Measurements from ENCODE around the gene COPG2.
"Not testable (repeated sequence)": the region's sequence is repeated elsewhere in the genome, so short reads cannot be mapped to it uniquely, and the experiment has no call there.

The COPG2 gene

DNA sequence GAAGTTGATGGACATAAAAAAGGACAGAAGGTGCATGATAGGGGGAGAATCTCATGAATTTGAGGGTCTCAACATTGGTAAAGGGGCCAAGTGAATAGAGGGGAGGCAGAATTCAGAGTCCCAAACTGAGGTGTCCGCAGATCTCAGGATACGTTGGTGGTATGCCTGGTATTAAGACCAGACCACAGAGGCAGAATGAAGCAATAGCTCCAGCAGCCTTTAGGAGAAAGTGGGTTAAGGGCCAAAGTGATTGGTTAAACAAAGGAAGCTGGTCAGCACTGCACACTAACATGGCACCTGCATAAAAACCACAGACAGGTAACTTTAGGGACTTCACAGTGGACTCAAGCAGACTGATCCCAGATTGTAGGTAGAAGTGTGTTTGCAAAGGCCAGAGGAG is 139.1 kb downstream of the COPG2 start:
- Histone ChIP-seq H3K36me3 (ENCODE audit: insufficient read depth) (no peaks in the 10 kb centered on the region), H3K4me1 (ENCODE audit: low read depth, poor library complexity, severe bottlenecking) (no peaks in the 10 kb centered on the region), H3K9ac (no peak overlapping the region), H3K4me3 (IDR thresholded peaks at IDR 0.05; ENCODE audit: insufficient read depth, low read depth, low read length) (no peak overlapping the region), H3K79me2 (ENCODE audit: insufficient read depth, low read depth) (no peaks in the 10 kb centered on the region), H4K20me1 (ENCODE audit: insufficient read depth) (no peaks in the 10 kb centered on the region), H3K4me2 (no peak overlapping the region), H2AFZ (ENCODE audit: low read depth) (no peak overlapping the region), H3K27me3 (ENCODE audit: insufficient read depth, low read depth) (no peaks in the 10 kb centered on the region), H3K27ac (no peak overlapping the region)
- TF ChIP-seq, protein P1, sequence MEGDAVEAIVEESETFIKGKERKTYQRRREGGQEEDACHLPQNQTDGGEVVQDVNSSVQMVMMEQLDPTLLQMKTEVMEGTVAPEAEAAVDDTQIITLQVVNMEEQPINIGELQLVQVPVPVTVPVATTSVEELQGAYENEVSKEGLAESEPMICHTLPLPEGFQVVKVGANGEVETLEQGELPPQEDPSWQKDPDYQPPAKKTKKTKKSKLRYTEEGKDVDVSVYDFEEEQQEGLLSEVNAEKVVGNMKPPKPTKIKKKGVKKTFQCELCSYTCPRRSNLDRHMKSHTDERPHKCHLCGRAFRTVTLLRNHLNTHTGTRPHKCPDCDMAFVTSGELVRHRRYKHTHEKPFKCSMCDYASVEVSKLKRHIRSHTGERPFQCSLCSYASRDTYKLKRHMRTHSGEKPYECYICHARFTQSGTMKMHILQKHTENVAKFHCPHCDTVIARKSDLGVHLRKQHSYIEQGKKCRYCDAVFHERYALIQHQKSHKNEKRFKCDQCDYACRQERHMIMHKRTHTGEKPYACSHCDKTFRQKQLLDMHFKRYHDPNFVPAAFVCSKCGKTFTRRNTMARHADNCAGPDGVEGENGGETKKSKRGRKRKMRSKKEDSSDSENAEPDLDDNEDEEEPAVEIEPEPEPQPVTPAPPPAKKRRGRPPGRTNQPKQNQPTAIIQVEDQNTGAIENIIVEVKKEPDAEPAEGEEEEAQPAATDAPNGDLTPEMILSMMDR (conservative IDR thresholded peaks at IDR 0.05; ENCODE audit: low read depth, low read length): no peak

DNA sequence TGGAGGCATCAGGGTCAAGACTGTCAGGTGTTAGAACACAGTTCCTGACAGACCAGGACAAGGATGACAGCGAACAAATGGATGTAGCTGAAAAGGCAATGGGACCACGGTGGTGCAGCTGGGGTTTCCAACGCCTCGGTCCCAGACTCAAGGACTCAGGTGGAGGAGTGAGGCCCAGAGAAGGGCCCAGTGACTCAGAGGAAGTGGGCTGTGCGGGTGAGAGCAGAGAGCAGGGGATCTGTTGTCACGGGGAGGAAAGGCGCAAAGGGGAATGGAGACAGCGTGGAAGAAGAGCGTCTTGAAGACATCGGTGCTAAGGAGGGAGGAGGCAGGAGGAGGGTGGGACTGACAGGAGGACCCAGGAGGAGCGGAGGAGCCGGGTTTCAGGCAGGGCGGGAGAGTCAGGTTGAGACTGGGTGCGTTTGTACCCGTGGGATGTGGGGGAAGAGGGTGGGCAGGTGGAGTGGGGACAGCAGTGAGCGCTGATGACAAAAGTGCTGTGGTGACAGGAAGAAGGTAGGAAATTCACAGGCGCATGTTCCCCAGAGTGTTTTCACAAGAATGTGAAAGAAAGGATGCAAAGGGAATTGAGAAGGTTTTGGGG is 140.7 kb downstream of the COPG2 start:
- H3K27ac ChIP-seq; H3K79me2 ChIP-seq (ENCODE audit: insufficient read depth, low read depth); H3K4me1 ChIP-seq (ENCODE audit: low read depth, poor library complexity, severe bottlenecking); H4K20me1 ChIP-seq (ENCODE audit: insufficient read depth); H3K9ac ChIP-seq; H3K36me3 ChIP-seq (ENCODE audit: insufficient read depth); H3K27me3 ChIP-seq (ENCODE audit: insufficient read depth, low read depth); H3K4me3 ChIP-seq (IDR thresholded peaks at IDR 0.05; ENCODE audit: insufficient read depth, low read depth, low read length); H2AFZ ChIP-seq (ENCODE audit: low read depth); H3K4me2 ChIP-seq: not testable (repeated sequence)

- H3K4me1 ChIP-seq (ENCODE audit: low read depth, poor library complexity, severe bottlenecking): no peaks in the 10 kb centered on the region
Measured at GRCh38 chr7:130524628-130525027, 143.9 kb downstream of the COPG2 start.

GRCh38 chr7:130523519-130524125 is 144.9 kb downstream of the COPG2 start:
- H3K27me3 ChIP-seq (ENCODE audit: insufficient read depth, low read depth); H3K4me3 ChIP-seq (IDR thresholded peaks at IDR 0.05; ENCODE audit: insufficient read depth, low read depth, low read length); H2AFZ ChIP-seq (ENCODE audit: low read depth); H3K9ac ChIP-seq; H3K4me1 ChIP-seq (ENCODE audit: low read depth, poor library complexity, severe bottlenecking); H4K20me1 ChIP-seq (ENCODE audit: insufficient read depth); H3K36me3 ChIP-seq (ENCODE audit: insufficient read depth); H3K79me2 ChIP-seq (ENCODE audit: insufficient read depth, low read depth); H3K4me2 ChIP-seq; H3K27ac ChIP-seq: not testable (repeated sequence)

More at GRCh38 chr7:130524628-130525027, 143.9 kb downstream of the COPG2 start:
- no peaks in the 10 kb centered on the region for H3K36me3 ChIP-seq (ENCODE audit: insufficient read depth)
- no peaks in the 10 kb centered on the region for H4K20me1 ChIP-seq (ENCODE audit: insufficient read depth)
- H3K4me2 ChIP-seq: no peak overlapping the region
- H3K4me3 ChIP-seq (IDR thresholded peaks at IDR 0.05; ENCODE audit: insufficient read depth, low read depth, low read length): no peak overlapping the region
- H2AFZ ChIP-seq (ENCODE audit: low read depth): no peak overlapping the region
- H3K79me2 ChIP-seq (ENCODE audit: insufficient read depth, low read depth): no peaks in the 10 kb centered on the region
- no peak overlapping the region for H3K9ac ChIP-seq
- TF ChIP-seq, protein P1 (conservative IDR thresholded peaks at IDR 0.05; ENCODE audit: low read depth, low read length): no peak
- H3K27ac ChIP-seq: no peak overlapping the region
- H3K27me3 ChIP-seq (ENCODE audit: insufficient read depth, low read depth): no peaks in the 10 kb centered on the region

DNA sequence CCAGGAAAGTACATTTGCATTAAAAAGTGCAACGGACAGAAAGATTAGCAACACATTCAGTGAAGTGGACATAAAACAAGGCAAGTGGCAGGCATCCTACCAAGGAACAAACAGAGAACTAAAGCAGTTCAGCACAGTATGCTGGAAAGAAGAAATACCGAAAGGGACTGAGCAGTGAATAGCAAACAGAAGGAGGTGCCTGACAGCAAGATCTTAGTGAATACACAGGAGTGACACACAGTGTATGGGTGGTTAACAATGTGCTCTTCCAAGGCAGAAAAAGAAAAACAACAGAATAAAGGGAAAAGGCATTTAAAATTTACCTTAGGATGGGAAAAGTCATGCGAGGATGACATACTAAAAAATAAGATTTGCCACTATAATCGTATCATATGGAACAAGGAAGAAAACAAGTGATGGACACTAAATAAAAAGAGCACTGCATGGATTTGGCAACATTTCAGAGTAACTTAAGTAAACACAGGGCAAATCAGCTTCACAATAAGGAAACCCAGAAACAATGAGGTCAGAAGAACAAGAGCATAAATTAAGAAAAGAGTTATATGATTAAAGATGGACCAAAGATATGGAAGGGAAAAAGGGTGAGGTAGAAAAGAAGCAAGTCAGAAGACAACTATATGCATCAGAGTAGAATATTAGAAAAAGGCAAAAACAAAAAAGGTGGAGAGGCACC is 147.1 kb downstream of the COPG2 start:
- Histone ChIP-seq H3K27me3 (ENCODE audit: insufficient read depth, low read depth) (no peaks in the 10 kb centered on the region), H4K20me1 (ENCODE audit: insufficient read depth) (no peaks in the 10 kb centered on the region), H3K27ac (no peak overlapping the region), H2AFZ (ENCODE audit: low read depth) (no peak overlapping the region), H3K79me2 (ENCODE audit: insufficient read depth, low read depth) (no peaks in the 10 kb centered on the region), H3K4me1 (ENCODE audit: low read depth, poor library complexity, severe bottlenecking) (no peaks in the 10 kb centered on the region), H3K36me3 (ENCODE audit: insufficient read depth) (no peaks in the 10 kb centered on the region), H3K4me2 (no peak overlapping the region), H3K4me3 (IDR thresholded peaks at IDR 0.05; ENCODE audit: insufficient read depth, low read depth, low read length) (no peak overlapping the region), H3K9ac (no peak overlapping the region)
- TF ChIP-seq, protein P1 (conservative IDR thresholded peaks at IDR 0.05; ENCODE audit: low read depth, low read length): no peak

Measured in KMS-11 (cell line).